ENCODE results near the gene GPR107. TPM values are rescaled to one million over a fixed set of nuclear protein-coding genes. Genes with fewer than 3 reads are reported as not detected.

GPR107 gene
- total and polyA plus RNA-seq, 8 donors = 5.1 to 19.8 (median 15.1) TPM

DNA sequence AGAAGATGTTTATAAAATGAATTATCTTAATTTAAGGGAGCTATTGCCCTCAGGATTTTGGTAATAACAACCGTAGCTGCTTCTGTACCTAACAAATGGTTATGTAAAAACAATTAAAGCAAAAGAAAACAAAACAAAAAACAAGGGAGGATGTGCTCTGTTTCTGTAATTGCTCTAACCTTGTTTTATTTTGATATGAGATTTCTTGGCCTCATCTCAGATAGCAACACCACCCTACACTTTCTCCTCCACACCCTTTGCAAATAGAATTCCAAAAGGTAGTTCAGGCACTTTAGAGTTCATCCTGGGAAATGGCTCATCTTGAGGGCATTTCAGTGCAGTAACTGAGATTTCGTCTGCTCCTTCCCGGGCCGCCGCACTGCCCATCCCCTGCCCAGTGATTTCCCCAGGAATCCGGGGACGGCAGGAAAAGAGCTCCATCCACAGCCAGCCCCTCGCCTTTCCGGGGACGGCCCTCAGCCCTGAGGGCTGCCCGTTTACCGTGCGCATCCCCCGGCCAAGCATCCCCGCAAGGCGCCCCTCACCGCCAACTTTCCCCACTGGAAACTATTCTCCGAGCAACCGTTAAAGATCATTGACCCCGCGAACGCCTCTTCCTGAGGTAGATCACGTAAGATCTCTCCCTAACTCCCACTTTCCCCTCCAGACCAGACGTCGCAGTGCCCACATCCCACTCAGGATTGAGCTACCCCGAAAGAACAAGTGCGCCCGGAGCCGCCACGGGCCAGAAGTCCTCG lies 11.9 kb upstream of the GPR107 start:
- no peaks in the 10 kb centered on the region for H3K9me3 ChIP-seq
- FAIRE-seq = no peak
- H3K36me3 ChIP-seq = no peaks in the 10 kb centered on the region
- TF ChIP-seq, protein P1, sequence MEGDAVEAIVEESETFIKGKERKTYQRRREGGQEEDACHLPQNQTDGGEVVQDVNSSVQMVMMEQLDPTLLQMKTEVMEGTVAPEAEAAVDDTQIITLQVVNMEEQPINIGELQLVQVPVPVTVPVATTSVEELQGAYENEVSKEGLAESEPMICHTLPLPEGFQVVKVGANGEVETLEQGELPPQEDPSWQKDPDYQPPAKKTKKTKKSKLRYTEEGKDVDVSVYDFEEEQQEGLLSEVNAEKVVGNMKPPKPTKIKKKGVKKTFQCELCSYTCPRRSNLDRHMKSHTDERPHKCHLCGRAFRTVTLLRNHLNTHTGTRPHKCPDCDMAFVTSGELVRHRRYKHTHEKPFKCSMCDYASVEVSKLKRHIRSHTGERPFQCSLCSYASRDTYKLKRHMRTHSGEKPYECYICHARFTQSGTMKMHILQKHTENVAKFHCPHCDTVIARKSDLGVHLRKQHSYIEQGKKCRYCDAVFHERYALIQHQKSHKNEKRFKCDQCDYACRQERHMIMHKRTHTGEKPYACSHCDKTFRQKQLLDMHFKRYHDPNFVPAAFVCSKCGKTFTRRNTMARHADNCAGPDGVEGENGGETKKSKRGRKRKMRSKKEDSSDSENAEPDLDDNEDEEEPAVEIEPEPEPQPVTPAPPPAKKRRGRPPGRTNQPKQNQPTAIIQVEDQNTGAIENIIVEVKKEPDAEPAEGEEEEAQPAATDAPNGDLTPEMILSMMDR (IDR thresholded peaks at IDR 0.05) = no peak
- peak overlapping the region; percentile 77 to 97 (median 88) for H3K4me3 ChIP-seq
- peak in 2 of 6 donors; percentile 50 to 61 for DNase-seq
- peaks cover 4 to 22% (median 9%) of the 10 kb centered on the region in 3 donors for H3K4me1 ChIP-seq
- ATAC-seq = peak in 1 of 4 donors; percentile 3
- no peaks in the 10 kb centered on the region for H3K27me3 ChIP-seq
- intact Hi-C loops (cut with DNase I) = no loop called here
- H3K27ac ChIP-seq = peak overlapping the region in 3 of 4 donors; percentile 65 to 82 (median 82)
- WGBS, 2 donors = 2 to 3% methylated on average over 31 of the region's 31 CpGs

DNA sequence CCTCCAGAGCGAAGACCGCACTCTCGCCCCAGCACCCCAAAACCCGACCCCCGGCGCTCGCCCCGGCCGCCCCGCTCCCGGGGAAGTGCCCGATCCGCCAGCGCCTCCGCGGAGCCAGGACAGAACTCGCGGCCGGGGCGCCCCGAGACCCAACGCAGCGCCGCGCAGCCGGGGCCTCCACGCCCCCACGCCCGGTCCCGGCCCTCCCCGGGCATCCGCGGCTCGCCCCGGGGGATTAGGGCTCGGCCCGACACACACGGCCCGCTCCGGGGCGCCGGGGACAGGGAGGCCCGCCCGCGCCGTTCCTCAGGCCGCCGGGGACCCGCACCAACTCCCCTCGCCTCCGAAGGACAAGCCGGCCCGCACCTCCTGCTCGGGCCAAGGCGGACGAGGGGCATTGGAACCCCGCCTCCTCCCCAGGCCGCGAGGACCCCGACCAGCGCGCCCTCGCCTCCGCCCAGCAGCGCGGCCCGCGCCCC lies 11.3 kb upstream of the GPR107 start:
- peak overlapping the region; percentile 77 to 97 (median 88) for H3K4me3 ChIP-seq
- TF ChIP-seq, protein P1 (IDR thresholded peaks at IDR 0.05) = no peak
- peaks cover 4 to 22% (median 9%) of the 10 kb centered on the region in 3 donors for H3K4me1 ChIP-seq
- ATAC-seq (peak; percentile 20 to 55 (median 38)), DNase-seq (peak in 5 of 6 donors; percentile 15 to 78 (median 53)), FAIRE-seq (no peak)
- H3K9me3 ChIP-seq = no peaks in the 10 kb centered on the region
- H3K27ac ChIP-seq = peak overlapping the region; percentile 47 to 82 (median 74)
- intact Hi-C loops (cut with DNase I) = no loop called here
- H3K27me3 ChIP-seq = no peaks in the 10 kb centered on the region
- no peaks in the 10 kb centered on the region for H3K36me3 ChIP-seq
- WGBS, 2 donors = 1% methylated on average over 53 to 68 of the region's 68 CpGs

DNA sequence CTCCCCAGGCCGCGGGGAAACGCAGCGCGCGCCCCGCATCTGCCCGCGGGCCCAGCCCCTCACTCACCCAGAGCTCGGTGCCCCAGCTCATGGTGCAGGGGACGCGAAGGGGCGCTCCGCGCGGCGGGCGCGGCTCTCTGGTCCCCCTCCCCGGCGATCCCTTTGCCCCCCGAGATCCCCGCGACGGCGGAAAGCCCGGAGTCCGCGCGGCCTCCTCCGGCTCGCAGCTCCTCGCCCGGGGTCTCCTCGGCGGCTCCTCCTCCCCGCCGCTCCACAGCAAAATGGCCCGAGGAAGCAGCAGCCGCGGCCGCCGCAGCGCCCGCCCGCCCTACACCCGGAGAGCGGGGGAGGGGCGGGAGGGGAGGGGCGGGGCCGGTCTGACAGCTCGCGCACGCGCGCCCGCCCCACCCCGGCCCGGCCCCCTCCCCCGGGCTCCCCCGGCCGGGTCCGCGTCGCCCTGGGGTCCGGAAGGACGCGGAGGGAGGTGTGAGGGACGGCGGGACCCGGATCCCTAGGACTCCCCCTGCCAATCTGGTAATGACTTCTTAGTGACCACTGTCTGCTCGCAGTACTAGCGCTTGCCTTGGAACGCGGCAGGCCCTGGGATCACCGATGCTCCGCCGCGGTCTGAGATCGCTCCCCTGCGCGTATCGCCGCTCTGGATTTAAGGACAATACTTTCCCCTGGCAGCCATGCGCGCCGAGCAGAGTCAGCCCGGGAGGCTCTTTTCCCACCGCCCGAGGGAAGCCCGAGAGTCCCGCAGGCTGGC lies 10.6 kb upstream of the GPR107 start, which contains the start of gene FNBP1:
Gene FNBP1 (minus strand): TSS at position 305 of the 769 bp plus-strand sequence. CDS start 214 bp downstream, at position 91.
- intact Hi-C loops (cut with DNase I) = no loop called here
- H3K4me1 ChIP-seq = peaks cover 4 to 22% (median 9%) of the 10 kb centered on the region in 3 donors
- 0 to 1% methylated on average over 68 to 91 of the region's 92 CpGs for WGBS, 2 donors

DNA sequence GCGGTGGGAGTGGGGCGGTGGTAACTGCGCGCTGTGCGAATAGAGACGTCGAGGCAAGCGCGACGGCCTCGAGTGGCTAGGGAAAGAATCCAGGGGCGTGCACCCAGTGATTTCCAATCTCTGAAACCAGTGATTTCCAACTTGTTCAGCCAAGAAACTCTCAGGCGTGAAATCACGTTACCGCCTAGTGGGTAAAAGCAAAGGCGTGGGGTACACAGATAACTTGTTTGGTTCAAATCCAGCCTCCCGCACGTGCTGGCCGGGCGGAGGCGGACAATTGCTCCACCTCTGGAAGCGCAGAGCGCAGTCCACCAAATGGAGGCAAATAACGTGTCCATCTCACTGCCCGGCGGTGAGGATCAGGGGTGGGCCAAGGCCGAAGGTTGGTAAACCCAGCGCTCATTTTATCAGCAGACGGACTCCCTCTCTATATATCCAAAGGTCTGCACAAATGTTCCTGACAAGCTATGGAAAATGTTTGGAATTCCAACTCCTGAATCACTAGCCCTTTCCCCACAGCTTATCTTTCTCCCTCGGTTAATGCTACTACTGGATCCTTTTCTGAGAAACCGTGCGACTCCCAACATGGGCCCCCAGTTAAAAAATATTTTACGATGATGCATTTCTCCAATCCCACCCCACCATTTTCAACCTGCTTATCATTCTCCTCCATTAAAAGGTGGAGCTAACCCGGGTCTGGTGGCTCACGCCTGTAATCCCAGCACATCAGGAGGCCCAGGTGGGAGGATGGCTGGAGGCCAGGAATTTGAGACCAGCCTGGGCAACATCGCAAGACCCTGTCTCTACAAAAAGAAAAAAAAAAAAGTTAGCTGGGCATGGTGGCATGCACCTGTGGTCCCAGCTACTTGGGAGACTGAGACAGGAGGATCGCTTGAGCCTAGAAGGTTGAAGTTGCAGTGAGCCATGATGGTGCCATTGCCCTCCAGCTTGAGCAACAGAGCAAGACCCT lies 9.8 kb upstream of the GPR107 start:
- peak overlapping the region; percentile 77 to 97 (median 88) for H3K4me3 ChIP-seq
- H3K27me3 ChIP-seq = no peaks in the 10 kb centered on the region
- peaks cover 4 to 22% (median 9%) of the 10 kb centered on the region in 3 donors for H3K4me1 ChIP-seq
- WGBS, 2 donors = 22 to 23% methylated on average over 37 of the region's 37 CpGs
- no peaks in the 10 kb centered on the region for H3K9me3 ChIP-seq
- intact Hi-C loops (cut with DNase I) = no loop called here
- DNase-seq (peak in 3 of 6 donors; percentile 12 to 28 (median 24)), FAIRE-seq (no peak), ATAC-seq (peak; percentile 6 to 42 (median 10))
- TF ChIP-seq, protein P1 (IDR thresholded peaks at IDR 0.05) = no peak
- H3K27ac ChIP-seq = peak overlapping the region; percentile 47 to 82 (median 66)
- no peaks in the 10 kb centered on the region for H3K36me3 ChIP-seq

More for the DNA sequence above, 10.6 kb upstream of the GPR107 start, which contains the start of gene FNBP1:
- FAIRE-seq = no peak
- peak; percentile 92 to 95 (median 94) for ATAC-seq
- peak; percentile 65 to 90 (median 77) for DNase-seq
- TF ChIP-seq, protein P1 (IDR thresholded peaks at IDR 0.05) = no peak
- peak within 1 kb of the TSS; percentile 47 to 82 (median 74) for H3K27ac ChIP-seq
- H3K9me3 ChIP-seq = no peaks in the 10 kb centered on the region
- H3K4me3 ChIP-seq = peak within 1 kb of the TSS; percentile 77 to 97 (median 88)
- no peaks in the 10 kb centered on the region for H3K36me3 ChIP-seq
- no peaks in the 10 kb centered on the region for H3K27me3 ChIP-seq

Measured in pancreas (tissue), 10 donors.